ENCODE measurements around the gene PDZRN3.
"Not testable (repeated sequence)": the region's sequence is repeated elsewhere in the genome, so short reads cannot be mapped to it uniquely, and the experiment has no call there.

PDZRN3 gene

GRCh38 chr3:73586628-73587027 is 38.1 kb downstream of the PDZRN3 start:
- no peak for DNase-seq (ENCODE audit: low spot score)

DNA sequence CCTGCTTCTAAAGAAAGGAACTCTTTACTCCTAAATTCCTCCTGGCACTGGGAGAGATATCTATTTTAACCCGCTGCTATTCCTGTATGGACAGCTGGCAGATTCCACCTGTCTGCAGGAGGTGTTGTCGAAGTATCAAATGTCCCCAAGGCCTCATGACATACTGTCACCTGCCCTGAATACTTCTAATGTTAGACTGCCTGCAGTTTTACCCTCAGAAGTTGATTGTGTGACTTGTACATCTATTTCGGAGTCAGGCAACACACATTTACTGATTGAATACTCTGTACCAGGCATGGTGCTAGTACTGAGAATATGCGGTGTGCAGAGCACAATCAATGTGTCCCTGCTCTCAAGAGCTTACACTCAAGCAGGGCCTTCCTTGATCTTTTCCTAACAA is 38.6 kb downstream of the PDZRN3 start:
- no peak for DNase-seq (ENCODE audit: low spot score)

GRCh38 chr3:73584873-73585272 is 39.9 kb downstream of the PDZRN3 start:
- no peak for DNase-seq (ENCODE audit: low spot score)

- no peak for DNase-seq (ENCODE audit: low spot score)
These were observed 42.2 kb downstream of the PDZRN3 start for GRCh38 chr3:73582535-73582934.

DNA sequence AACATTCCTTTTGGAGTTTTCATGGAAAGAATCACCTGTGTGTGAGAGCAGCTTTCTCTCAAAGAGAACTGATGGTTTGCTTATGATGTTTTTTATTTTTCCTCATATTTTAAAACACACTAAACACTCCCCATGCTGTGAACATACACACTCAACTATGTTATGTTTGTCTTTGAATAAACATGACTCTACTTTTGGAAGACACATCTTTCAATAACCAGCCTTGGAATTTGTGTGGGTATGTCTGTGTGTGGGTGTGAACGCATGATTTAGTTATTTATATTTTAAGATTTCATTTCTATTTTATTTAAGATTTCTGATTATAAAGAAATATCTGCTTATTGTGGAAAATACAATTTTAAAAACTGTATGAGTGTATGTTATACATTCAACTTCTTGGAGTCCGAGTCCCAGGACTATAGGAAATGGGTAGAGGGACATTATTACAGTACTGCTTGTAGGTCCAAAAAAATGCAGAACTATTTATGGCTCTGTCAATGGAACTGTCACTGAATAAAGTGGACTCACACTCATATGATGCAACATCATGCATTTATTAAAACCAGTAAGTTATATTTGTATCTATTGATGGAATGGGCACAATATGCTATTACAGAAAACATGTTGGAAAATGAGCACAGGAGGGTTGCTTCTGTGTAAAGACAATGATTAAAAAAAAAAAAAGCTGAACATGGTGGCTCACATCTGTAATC is 43.5 kb downstream of the PDZRN3 start:
- no peak for DNase-seq (ENCODE audit: low spot score)

GRCh38 chr3:73580343-73580742 is 44.4 kb downstream of the PDZRN3 start:
- no peak for DNase-seq (ENCODE audit: low spot score)

DNA sequence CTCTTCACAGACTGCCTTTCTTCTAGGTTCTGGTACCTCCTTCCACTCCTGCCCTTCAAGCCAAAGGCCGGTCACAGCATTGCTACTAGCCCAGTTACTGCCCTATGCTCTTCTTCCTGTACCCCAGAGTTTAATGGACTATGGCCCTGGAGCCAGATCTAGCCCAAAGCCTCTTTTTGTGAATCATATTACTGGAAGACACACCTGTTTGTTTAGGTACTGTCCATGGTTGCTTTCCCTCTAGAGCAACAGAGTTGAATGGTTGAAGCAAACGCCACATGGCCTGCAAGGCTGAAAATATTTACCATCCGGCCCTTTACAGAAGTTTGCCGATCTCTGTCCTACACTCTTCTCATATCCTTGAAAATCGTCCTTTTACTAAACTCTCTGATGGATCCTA is 47.0 kb downstream of the PDZRN3 start:
- DNase-seq (ENCODE audit: low spot score): no peak

GRCh38 chr3:73576999-73577461 is 47.7 kb downstream of the PDZRN3 start:
- DNase-seq (ENCODE audit: low spot score): no peak

DNA sequence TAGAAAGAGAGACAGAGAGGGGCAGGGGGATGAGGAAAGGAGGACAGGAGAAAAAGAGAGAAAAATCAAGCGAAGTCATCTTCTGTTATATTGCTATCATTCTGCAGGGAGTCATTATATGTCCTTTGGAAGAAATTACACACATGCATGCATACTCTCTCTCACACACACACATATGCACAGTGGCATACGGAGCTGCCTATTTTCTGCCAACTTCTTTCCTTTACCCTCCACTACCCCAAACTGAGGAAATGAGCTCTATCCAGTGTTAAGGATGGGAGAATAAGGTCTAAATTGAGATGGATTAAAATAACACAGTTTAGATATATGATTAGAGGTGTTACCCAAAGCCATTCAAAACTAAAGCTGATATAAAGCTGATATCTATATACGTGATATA is 48.8 kb downstream of the PDZRN3 start:
- DNase-seq (ENCODE audit: low spot score): no peak

DNA sequence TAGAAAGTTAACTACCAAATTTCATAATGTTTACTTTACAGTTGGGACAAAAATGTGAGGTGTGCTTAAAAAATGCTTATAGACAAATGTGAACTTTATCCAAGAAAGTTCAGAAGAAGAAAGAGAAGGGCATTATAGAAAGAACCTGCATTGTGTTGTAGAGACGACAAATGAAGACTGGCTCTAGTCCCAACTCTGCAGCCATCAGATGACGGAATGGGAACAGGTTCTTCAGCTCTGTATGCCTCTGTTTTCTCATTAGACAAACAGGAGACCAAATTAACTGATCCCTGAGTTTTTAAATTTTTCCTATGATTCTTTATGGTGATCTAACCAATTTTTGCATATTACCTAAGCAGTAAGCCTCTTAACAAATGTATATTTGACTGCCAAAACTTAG is 49.2 kb downstream of the PDZRN3 start:
- DNase-seq (ENCODE audit: low spot score): no peak

DNA sequence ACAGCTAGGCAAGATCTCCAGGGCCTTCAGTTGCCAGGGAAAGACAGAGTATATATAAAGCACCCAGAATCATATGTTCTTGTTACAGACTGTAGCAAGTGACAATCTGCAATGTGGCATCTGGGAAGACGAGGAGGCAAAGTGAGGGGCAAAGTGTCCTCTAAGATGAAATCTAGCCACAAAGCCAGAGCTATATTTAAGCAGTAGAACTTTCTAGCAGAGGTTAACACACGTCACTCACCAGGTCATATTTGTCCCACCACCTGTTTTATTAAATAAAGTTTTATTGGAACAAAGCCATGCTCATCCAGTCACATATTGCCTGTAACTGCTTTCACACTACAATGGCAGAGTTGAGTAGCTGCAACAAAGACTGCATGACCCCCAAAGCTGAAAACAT is 51.5 kb downstream of the PDZRN3 start:
- DNase-seq (ENCODE audit: low spot score): no peak

DNA sequence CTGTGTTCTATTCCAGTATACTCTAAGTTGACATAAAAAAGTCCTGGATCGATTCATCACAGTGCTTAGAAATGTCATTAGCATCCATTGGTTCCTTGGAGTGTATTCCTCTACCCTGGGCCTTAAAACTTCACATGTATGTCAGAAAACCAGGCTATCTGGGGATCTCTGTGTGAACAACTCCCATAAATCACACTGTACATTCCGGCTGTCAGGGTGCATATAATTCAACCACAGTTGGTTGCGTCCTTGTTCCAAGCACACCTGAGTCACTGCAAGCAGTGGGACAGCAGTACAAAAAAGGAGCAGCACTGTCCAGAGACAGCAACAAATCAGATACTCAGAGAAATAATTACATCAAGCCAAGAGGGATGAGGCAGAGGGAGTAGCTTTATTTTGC is 52.4 kb downstream of the PDZRN3 start:
- DNase-seq (ENCODE audit: low spot score): no peak

GRCh38 chr3:73571238-73571794 is 53.4 kb downstream of the PDZRN3 start:
- DNase-seq (ENCODE audit: low spot score): no peak

- DNase-seq (ENCODE audit: low spot score): no peak
These were observed 55.4 kb downstream of the PDZRN3 start for GRCh38 chr3:73569246-73569760.

GRCh38 chr3:73568371-73568862 is 56.3 kb downstream of the PDZRN3 start:
- no peak for DNase-seq (ENCODE audit: low spot score)

DNA sequence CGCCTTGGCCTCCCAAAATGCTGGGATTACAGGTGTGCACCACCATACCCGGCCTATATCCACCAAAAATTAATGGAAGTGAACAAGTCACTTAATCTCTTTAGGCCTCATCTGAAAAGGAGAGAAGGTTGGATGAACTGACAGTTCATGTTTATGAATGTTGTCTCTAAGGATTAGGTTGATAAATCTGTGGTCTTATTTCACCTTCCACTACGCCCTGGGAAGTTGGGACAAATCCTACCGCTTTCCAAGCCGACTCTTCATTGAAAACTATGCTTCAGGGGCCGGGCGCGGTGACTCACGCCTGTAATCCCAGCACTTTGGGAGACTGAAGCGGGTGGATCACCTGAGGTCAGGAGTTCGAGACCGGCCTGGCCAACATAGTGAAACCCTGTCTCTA is 59.4 kb downstream of the PDZRN3 start:
- not testable (repeated sequence) for DNase-seq (ENCODE audit: low spot score)

GRCh38 chr3:73563896-73564582 is 60.7 kb downstream of the PDZRN3 start:
- no peak for DNase-seq (ENCODE audit: low spot score)

DNA sequence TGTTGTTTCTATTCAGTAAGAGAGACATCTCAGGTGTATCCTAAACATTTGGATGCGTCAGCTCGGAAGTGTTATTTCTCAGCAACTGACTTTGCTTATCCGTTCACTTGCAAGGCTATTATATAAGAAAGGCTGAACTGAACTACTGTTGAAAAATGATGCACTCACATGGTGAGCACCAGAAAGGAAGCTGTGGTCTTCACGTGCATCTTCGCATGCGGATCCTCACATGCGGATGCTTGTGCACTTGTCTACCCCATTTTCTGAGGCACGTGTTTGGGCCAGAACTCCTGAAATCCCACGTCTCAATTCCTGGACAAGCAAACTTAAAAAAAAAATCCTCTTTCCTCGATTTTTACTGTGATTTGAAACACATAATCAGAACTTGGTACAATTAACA is 63.2 kb downstream of the PDZRN3 start:
- no peak for DNase-seq (ENCODE audit: low spot score)

GRCh38 chr3:73559749-73560148 is 65.0 kb downstream of the PDZRN3 start:
- no peak for DNase-seq (ENCODE audit: low spot score)

- DNase-seq (ENCODE audit: low spot score): no peak
These were observed 66.0 kb downstream of the PDZRN3 start for GRCh38 chr3:73558727-73559075.

DNA sequence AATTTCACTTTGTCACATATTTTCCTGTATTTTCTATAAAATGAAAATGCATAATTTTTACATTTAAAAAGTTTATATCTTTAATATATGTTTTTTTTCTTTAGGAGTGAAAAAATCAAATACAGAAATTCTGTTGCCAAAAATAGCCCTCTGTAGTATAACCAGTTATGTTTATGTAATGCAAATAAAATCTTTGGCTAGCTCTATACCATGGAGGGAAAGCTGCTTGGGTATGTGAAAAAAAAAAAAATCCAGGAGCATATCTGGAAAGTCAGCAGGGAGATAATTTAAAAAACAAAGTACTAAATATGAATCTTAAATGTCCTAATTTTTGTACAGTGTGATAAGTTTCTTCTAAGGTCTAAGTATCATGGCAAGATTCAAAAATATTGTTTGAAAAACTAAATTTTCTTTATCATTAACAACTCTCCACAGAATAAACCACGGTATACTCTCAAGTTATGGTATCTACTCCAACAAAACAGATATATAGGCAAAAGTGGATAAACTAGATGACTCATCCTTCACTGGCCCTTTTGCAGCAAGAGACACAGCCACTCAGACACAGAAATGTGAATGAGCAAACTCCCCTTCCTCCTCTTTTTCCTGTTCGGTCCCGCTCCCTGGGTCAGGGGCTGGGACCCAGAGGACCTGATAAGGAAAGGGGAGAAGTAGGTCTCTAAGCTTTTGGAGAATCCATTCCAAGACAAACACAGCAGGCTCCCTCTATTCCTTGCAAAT is 66.6 kb downstream of the PDZRN3 start:
- DNase-seq (ENCODE audit: low spot score): no peak

All from hematopoietic multipotent progenitor cell treated with erythropoietin and hydrocortisone succinate and interleukin-3 and kit ligand, for 15 days (in vitro differentiated cells).